ENCODE measurements around the gene TSEN2. TPM values are rescaled to one million over a fixed set of nuclear protein-coding genes. Genes with fewer than 3 reads are reported as not detected.

Gene TSEN2
- total and polyA plus RNA-seq, 9 of the 15 experiments (the other 6 are each of a cell fraction or from before 2014, with no cell fraction given) = 38.5 to 76.3 (median 46.6) TPM

DNA sequence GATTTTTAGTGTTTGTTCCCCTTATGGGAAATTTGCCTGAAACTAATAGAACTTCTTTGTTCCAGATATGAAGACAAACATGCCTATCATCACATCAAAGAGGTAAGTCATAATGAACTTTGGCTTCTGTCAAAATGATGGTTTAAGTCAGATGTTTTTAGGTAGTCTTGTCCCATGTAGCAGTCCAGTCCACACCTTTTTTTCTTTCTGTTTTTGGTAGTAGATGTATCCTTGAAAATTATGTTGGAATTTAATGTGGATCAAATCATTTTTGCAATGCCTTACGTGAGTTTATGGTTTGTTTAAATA lies 12.1 kb downstream of the TSEN2 start:
- intact Hi-C loops (cut with micrococcal nuclease) = no loop called here
- in situ Hi-C loops (cut with MboI) = no loop called here
- H4K20me1 ChIP-seq (replicated peaks; ENCODE audit: control insufficient read depth, insufficient read depth, low read length) = no peaks in the 10 kb centered on the region; the same call in 1 of the 2 replicates
- no peaks in the 10 kb centered on the region for H3K79me2 ChIP-seq (ENCODE audit: control insufficient read depth, insufficient read depth, low read length)
- TF ChIP-seq, protein P1, sequence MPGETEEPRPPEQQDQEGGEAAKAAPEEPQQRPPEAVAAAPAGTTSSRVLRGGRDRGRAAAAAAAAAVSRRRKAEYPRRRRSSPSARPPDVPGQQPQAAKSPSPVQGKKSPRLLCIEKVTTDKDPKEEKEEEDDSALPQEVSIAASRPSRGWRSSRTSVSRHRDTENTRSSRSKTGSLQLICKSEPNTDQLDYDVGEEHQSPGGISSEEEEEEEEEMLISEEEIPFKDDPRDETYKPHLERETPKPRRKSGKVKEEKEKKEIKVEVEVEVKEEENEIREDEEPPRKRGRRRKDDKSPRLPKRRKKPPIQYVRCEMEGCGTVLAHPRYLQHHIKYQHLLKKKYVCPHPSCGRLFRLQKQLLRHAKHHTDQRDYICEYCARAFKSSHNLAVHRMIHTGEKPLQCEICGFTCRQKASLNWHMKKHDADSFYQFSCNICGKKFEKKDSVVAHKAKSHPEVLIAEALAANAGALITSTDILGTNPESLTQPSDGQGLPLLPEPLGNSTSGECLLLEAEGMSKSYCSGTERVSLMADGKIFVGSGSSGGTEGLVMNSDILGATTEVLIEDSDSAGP (CRISPR knock-in tag; IDR thresholded peaks at IDR 0.05) = no peak
- no peak for ATAC-seq
- H3K4me3 ChIP-seq = no peak overlapping the region
- no peak for DNase-seq (ENCODE audit: extremely low read depth in 1 of 4, low spot score in 3 of 4)
- 96% methylated on average over 1 of the region's 1 CpG for WGBS (ENCODE audit: insufficient coverage, low coverage, missing lambda C conversion rate)
- ChIA-PET CTCF (ENCODE audit: low intra/inter-chr PET ratio) (no interaction called here), POLR2A (interaction anchor here (0.6 kb wide), 1 partner anchor 58 kb away, joined by 3 read pairs; no protein-coding TSS in a partner anchor)
- H3K27ac ChIP-seq (ENCODE audit: extremely low read depth, low read depth, low read length) = no peak overlapping the region
- no peak for FAIRE-seq
- H2AFZ ChIP-seq (ENCODE audit: low read depth, low read length) = no peak overlapping the region
- no peak overlapping the region for H3K9ac ChIP-seq (ENCODE audit: insufficient read depth in 1 of 2, low read depth in 2 of 2, low read length in 2 of 2)
- H3K4me2 ChIP-seq (ENCODE audit: insufficient read depth, low read length) = no peak overlapping the region
- H3K4me1 ChIP-seq (replicated peaks in 1 of 2; ENCODE audit: control insufficient read depth in 2 of 2, insufficient read depth in 2 of 2, low read length in 2 of 2) = no peaks in the 10 kb centered on the region
- H3K36me3 ChIP-seq (ENCODE audit: control insufficient read depth, insufficient read depth, low read length) = peaks cover 93% of the 10 kb centered on the region
- BruUV-seq (replicated peaks) = no TSS peak
- H3K9me3 ChIP-seq (replicated peaks; ENCODE audit: control insufficient read depth, insufficient read depth, low read depth, low read length) = no peaks in the 10 kb centered on the region
- H3K9me1 ChIP-seq (ENCODE audit: control insufficient read depth, insufficient read depth, low read length) = no peaks in the 10 kb centered on the region
- H3K27me3 ChIP-seq (ENCODE audit: control insufficient read depth in 2 of 2, insufficient read depth in 2 of 2, low read length in 2 of 2) = no peaks in the 10 kb centered on the region

DNA sequence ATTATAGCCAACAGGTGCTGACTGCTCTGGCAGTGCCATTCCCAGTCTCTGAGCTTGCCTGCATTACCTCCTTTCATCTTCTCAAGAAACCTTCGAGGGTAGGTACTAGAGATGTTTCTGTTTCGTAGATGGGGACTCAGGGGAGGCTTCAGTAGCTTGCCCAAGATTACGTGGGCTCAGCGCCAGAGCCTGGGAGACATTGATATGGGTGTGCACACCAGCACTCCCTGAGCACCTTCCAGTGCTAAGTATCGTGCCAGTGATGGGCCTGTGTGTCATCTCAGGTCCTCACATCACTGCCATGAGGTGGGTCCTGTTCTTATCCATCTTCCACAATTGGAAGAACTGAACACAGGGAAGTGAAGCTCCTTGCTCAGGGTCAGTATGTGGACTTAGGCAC lies 15.2 kb downstream of the TSEN2 start:
- ChIA-PET CTCF (ENCODE audit: low intra/inter-chr PET ratio) (no interaction called here), POLR2A (no interaction called here)
- in situ Hi-C loops (cut with MboI) (no loop called here), intact Hi-C loops (cut with micrococcal nuclease) (no loop called here)
- Histone ChIP-seq H3K4me2 (ENCODE audit: insufficient read depth, low read length) (no peak overlapping the region), H3K4me1 (replicated peaks in 1 of 2; ENCODE audit: control insufficient read depth in 2 of 2, insufficient read depth in 2 of 2, low read length in 2 of 2) (no peaks in the 10 kb centered on the region; a peak in 1 of 5 replicates), H3K27me3 (ENCODE audit: control insufficient read depth in 2 of 2, insufficient read depth in 2 of 2, low read length in 2 of 2) (no peaks in the 10 kb centered on the region), H3K9ac (ENCODE audit: insufficient read depth in 1 of 2, low read depth in 2 of 2, low read length in 2 of 2) (no peak overlapping the region), H4K20me1 (replicated peaks; ENCODE audit: control insufficient read depth, insufficient read depth, low read length) (no peaks in the 10 kb centered on the region; the same call in 1 of the 2 replicates), H3K36me3 (ENCODE audit: control insufficient read depth, insufficient read depth, low read length) (peaks cover 94% of the 10 kb centered on the region), H3K4me3 (no peak overlapping the region), H3K27ac (ENCODE audit: extremely low read depth, low read depth, low read length) (no peak overlapping the region), H3K9me3 (replicated peaks; ENCODE audit: control insufficient read depth, insufficient read depth, low read depth, low read length) (no peaks in the 10 kb centered on the region), H2AFZ (ENCODE audit: low read depth, low read length) (no peak overlapping the region), H3K9me1 (ENCODE audit: control insufficient read depth, insufficient read depth, low read length) (no peaks in the 10 kb centered on the region), H3K79me2 (ENCODE audit: control insufficient read depth, insufficient read depth, low read length) (no peaks in the 10 kb centered on the region)
- FAIRE-seq = no peak
- ATAC-seq = no peak
- 96% methylated on average over 5 of the region's 5 CpGs for WGBS (ENCODE audit: insufficient coverage, low coverage, missing lambda C conversion rate)
- no TSS peak for BruUV-seq (replicated peaks)
- no peak for DNase-seq (ENCODE audit: extremely low read depth in 1 of 4, low spot score in 3 of 4)
- no peak for TF ChIP-seq KLF13 (tag; IDR thresholded peaks at IDR 0.05; ENCODE audit: borderline replicate concordance, low read depth)
- TF ChIP-seq, protein P2, sequence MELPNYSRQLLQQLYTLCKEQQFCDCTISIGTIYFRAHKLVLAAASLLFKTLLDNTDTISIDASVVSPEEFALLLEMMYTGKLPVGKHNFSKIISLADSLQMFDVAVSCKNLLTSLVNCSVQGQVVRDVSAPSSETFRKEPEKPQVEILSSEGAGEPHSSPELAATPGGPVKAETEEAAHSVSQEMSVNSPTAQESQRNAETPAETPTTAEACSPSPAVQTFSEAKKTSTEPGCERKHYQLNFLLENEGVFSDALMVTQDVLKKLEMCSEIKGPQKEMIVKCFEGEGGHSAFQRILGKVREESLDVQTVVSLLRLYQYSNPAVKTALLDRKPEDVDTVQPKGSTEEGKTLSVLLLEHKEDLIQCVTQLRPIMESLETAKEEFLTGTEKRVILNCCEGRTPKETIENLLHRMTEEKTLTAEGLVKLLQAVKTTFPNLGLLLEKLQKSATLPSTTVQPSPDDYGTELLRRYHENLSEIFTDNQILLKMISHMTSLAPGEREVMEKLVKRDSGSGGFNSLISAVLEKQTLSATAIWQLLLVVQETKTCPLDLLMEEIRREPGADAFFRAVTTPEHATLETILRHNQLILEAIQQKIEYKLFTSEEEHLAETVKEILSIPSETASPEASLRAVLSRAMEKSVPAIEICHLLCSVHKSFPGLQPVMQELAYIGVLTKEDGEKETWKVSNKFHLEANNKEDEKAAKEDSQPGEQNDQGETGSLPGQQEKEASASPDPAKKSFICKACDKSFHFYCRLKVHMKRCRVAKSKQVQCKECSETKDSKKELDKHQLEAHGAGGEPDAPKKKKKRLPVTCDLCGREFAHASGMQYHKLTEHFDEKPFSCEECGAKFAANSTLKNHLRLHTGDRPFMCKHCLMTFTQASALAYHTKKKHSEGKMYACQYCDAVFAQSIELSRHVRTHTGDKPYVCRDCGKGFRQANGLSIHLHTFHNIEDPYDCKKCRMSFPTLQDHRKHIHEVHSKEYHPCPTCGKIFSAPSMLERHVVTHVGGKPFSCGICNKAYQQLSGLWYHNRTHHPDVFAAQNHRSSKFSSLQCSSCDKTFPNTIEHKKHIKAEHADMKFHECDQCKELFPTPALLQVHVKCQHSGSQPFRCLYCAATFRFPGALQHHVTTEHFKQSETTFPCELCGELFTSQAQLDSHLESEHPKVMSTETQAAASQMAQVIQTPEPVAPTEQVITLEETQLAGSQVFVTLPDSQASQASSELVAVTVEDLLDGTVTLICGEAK (IDR thresholded peaks at IDR 0.05) = no peak
- TF ChIP-seq, protein P2 (CRISPR knock-in tag; IDR thresholded peaks at IDR 0.05) = no peak
- TF ChIP-seq LCOR (CRISPR knock-in tag; IDR thresholded peaks at IDR 0.05) = no peak
- TF ChIP-seq ZNF347 (CRISPR knock-in tag; IDR thresholded peaks at IDR 0.05; ENCODE audit: low read depth) = no peak

Data from K562 (cell line).